ENCODE measurements around the gene VEPH1. TPM values are rescaled to one million over a fixed set of nuclear protein-coding genes. Genes with fewer than 3 reads are reported as not detected.

Gene VEPH1
- total RNA-seq, 2 donors from 2014 or later: 0.21 TPM; not detected in 1

DNA sequence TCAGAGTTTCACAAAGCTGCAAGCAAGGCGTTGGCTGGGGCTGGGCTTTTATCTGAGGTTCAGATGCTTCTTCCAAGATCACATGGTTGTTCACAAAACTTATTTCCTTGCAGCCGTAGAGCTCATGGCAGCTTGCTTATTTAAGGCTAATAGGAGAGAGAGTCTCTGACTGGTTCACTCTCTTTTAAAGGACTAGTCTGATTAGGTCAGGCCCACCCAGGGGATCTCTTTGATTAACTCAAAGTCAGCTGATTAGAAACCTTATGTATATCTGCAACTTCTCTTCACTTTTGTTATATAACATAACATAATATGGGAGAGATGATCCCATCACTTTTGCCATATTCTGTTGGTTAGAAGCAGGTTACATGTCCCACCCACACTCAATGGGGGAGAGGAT lies 243.4 kb downstream of the VEPH1 start:
- Histone ChIP-seq H3K27ac (no peak overlapping the region), H3K4me1 (ENCODE audit: control insufficient read depth in 1 of 2, low read depth in 2 of 2) (peaks cover 0 to 4% of the 10 kb centered on the region in 2 donors), H3K27me3 (replicated peaks; ENCODE audit: insufficient read depth) (no peaks in the 10 kb centered on the region), H3K36me3 (no peaks in the 10 kb centered on the region), H3K9me3 (no peaks in the 10 kb centered on the region), H3K4me3 (no peak overlapping the region)
- TF ChIP-seq, protein P1, sequence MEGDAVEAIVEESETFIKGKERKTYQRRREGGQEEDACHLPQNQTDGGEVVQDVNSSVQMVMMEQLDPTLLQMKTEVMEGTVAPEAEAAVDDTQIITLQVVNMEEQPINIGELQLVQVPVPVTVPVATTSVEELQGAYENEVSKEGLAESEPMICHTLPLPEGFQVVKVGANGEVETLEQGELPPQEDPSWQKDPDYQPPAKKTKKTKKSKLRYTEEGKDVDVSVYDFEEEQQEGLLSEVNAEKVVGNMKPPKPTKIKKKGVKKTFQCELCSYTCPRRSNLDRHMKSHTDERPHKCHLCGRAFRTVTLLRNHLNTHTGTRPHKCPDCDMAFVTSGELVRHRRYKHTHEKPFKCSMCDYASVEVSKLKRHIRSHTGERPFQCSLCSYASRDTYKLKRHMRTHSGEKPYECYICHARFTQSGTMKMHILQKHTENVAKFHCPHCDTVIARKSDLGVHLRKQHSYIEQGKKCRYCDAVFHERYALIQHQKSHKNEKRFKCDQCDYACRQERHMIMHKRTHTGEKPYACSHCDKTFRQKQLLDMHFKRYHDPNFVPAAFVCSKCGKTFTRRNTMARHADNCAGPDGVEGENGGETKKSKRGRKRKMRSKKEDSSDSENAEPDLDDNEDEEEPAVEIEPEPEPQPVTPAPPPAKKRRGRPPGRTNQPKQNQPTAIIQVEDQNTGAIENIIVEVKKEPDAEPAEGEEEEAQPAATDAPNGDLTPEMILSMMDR (IDR thresholded peaks at IDR 0.05): no peak
- ATAC-seq (ENCODE audit: insufficient number of reproducible peaks, low FRiP score, low read depth) (no peak), DNase-seq (ENCODE audit: low spot score) (no peak)

DNA sequence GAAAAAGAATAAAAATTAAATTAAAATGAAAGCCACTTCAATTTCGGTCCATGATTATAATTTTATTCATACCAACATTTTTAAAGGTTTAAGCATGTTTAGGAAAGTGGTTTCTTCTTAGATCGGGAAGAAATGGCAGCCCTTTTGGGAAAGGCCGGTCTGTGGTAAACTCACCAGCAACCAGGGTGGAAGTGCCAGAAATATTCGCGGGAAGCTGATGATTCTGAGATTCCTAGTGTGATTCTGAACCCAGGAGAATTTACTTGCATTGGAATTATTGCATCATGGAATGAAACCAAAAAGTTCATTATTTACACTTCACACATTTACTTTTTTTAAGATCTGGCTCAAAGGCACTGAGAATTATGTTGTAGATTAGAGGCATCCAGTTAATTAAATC lies 246.1 kb downstream of the VEPH1 start:
- no peak overlapping the region for H3K27ac ChIP-seq
- H3K36me3 ChIP-seq: no peaks in the 10 kb centered on the region
- TF ChIP-seq, protein P1 (IDR thresholded peaks at IDR 0.05): no peak
- no peaks in the 10 kb centered on the region for H3K9me3 ChIP-seq
- peaks cover 0 to 4% of the 10 kb centered on the region in 2 donors for H3K4me1 ChIP-seq (ENCODE audit: control insufficient read depth in 1 of 2, low read depth in 2 of 2)
- no peak overlapping the region for H3K4me3 ChIP-seq
- DNase-seq (ENCODE audit: low spot score) (no peak), ATAC-seq (ENCODE audit: insufficient number of reproducible peaks, low FRiP score, low read depth) (no peak)
- H3K27me3 ChIP-seq (replicated peaks; ENCODE audit: insufficient read depth): no peaks in the 10 kb centered on the region

DNA sequence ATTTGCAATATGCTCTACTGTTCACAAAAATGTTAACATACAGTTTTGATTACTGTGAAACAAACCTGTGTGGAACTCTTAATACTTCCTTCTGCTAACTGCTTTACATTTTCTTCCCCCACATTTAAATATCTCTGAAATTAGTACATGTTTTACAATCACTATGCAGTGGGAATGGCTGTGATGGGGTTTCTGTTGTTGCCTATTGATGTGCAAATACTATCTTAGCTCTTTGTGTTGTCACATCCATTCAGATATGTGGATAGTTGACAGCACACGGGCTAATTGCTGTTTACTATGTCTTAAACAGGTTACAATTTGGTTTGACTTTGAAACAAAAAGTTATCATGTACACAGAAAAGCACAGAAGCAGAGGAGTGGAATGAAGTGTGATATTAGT lies 247.4 kb downstream of the VEPH1 start:
- H3K4me1 ChIP-seq (ENCODE audit: control insufficient read depth in 1 of 2, low read depth in 2 of 2): peaks cover 0 to under 1% of the 10 kb centered on the region in 2 donors
- ATAC-seq (ENCODE audit: insufficient number of reproducible peaks, low FRiP score, low read depth) (no peak), DNase-seq (ENCODE audit: low spot score) (no peak)
- TF ChIP-seq, protein P1 (IDR thresholded peaks at IDR 0.05): no peak
- no peaks in the 10 kb centered on the region for H3K9me3 ChIP-seq
- no peak overlapping the region for H3K4me3 ChIP-seq
- H3K27ac ChIP-seq: no peak overlapping the region
- H3K27me3 ChIP-seq (replicated peaks; ENCODE audit: insufficient read depth): no peaks in the 10 kb centered on the region
- H3K36me3 ChIP-seq: no peaks in the 10 kb centered on the region

DNA sequence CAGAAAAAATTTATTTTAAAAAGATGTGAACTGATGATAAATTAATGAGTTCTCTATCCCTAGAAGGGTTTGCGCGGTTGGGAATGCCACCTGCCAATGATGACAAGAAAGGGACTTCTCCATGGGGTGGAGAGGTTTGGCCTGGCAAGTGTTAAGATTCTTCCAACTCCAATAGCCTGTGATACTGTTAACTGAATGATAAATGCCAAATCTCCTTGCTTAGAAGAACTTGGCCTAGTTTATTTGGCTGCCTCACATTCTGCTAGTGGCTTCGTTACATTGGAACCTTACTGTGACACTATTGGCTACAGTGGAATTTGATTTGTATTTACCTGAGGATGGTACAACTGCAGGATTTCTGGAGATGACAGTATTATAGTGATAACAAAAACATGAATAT lies 251.5 kb downstream of the VEPH1 start:
- no peak for ATAC-seq (ENCODE audit: insufficient number of reproducible peaks, low FRiP score, low read depth)
- DNase-seq (ENCODE audit: low spot score): no peak

DNA sequence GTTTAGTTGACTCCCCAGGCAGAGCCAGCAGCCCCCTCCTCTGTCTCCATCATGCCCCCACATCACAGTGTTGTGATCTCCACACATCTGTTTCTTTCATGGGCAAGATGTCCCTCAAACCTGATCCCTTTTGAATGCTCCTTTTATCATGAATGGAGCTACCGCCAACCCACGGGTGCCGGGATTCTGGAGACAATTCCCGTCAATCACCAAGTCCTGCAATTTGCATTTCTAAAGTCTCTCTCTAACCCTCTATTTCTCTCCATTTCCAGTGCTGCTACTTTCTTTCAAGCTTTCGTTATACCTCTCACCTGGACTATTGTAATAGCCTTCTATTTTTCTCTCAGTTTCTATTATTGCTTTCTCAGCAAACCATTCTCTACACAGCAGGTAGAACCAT lies 253.6 kb downstream of the VEPH1 start:
- no peak overlapping the region for H3K27ac ChIP-seq
- no peaks in the 10 kb centered on the region for H3K36me3 ChIP-seq
- TF ChIP-seq, protein P1 (IDR thresholded peaks at IDR 0.05): no peak
- no peak for ATAC-seq (ENCODE audit: insufficient number of reproducible peaks, low FRiP score, low read depth)
- no peak for DNase-seq (ENCODE audit: low spot score)
- no peaks in the 10 kb centered on the region for H3K9me3 ChIP-seq
- H3K4me3 ChIP-seq: no peak overlapping the region
- peaks cover 2 to 23% of the 10 kb centered on the region in 2 donors for H3K4me1 ChIP-seq (ENCODE audit: control insufficient read depth in 1 of 2, low read depth in 2 of 2)
- no peaks in the 10 kb centered on the region for H3K27me3 ChIP-seq (replicated peaks; ENCODE audit: insufficient read depth)

More for the DNA sequence above, 251.5 kb downstream of the VEPH1 start:
- Histone ChIP-seq H3K4me1 (ENCODE audit: control insufficient read depth in 1 of 2, low read depth in 2 of 2) (peaks cover 2 to 23% of the 10 kb centered on the region in 2 donors), H3K9me3 (no peaks in the 10 kb centered on the region), H3K27me3 (replicated peaks; ENCODE audit: insufficient read depth) (no peaks in the 10 kb centered on the region), H3K36me3 (no peaks in the 10 kb centered on the region), H3K27ac (no peak overlapping the region), H3K4me3 (no peak overlapping the region)
- TF ChIP-seq, protein P1 (IDR thresholded peaks at IDR 0.05): no peak
